Muscle layer of colon (tissue), 2 donors: Measurements from ENCODE around the gene WDFY1.

Source experiments
- H3K27ac ChIP-seq: one replicate; pipeline ENCODE4 v1.7.0; 2013; ENCODE audit warnings: low read depth, mild to moderate bottlenecking, low read length, moderate library complexity
- H3K27me3 ChIP-seq, 2 donors: one replicate each; pipeline ENCODE4 v1.7.0; 2013; ENCODE audit warnings: low read length in 2 of 2, mild to moderate bottlenecking in 2 of 2; ENCODE audit not compliant: insufficient read depth in 2 of 2, control insufficient read depth in 1 of 2
- H3K36me3 ChIP-seq: one replicate; pipeline ENCODE4 v1.7.0; 2013; ENCODE audit warnings: mild to moderate bottlenecking, low read length; ENCODE audit not compliant: insufficient read depth
- H3K4me1 ChIP-seq: one replicate; pipeline ENCODE4 v1.7.0; 2013; ENCODE audit warnings: mild to moderate bottlenecking, low read length; ENCODE audit not compliant: insufficient read depth
- H3K4me3 ChIP-seq, 2 donors: one replicate each; pipeline ENCODE4 v1.7.0; 2013; ENCODE audit warnings: low read length in 2 of 2, low read depth in 1 of 2, mild to moderate bottlenecking in 1 of 2, moderate library complexity in 1 of 2
- H3K9ac ChIP-seq: one replicate; pipeline ENCODE4 v1.7.0; 2013; ENCODE audit warnings: low read length
- H3K9me3 ChIP-seq: one replicate; pipeline ENCODE4 v1.7.0; 2013; ENCODE audit warnings: mild to moderate bottlenecking, low read length
- donor health status: abdominal sarcoma.
- donor health status: Adenocarcinoma of cecum.

WDFY1 gene

GRCh38 chr2:223841436-223842190 lies 103.5 kb downstream of the WDFY1 start:
- Histone ChIP-seq H3K27me3 (no peaks in the 10 kb centered on the region), H3K27ac (no peak overlapping the region), H3K4me3 (no peak overlapping the region), H3K36me3 (no peaks in the 10 kb centered on the region), H3K9ac (no peak overlapping the region), H3K9me3 (no peaks in the 10 kb centered on the region), H3K4me1 (peaks cover 4% of the 10 kb centered on the region)

- Histone ChIP-seq H3K9me3 (no peaks in the 10 kb centered on the region), H3K36me3 (no peaks in the 10 kb centered on the region), H3K4me3 (peak within 1 kb of the TSS; percentile 59 to 74), H3K9ac (no peak within 1 kb of the TSS), H3K27ac (peak within 1 kb of the TSS; percentile 44), H3K27me3 (no peaks in the 10 kb centered on the region), H3K4me1 (peaks cover 7% of the 10 kb centered on the region)
Measured at GRCh38 chr2:223837287-223838061, 107.7 kb downstream of the WDFY1 start, which contains the start of gene AP1S3. TSS of gene AP1S3 (minus strand) at chr2:223837582. CDS start at chr2:223837450, 132 bp downstream.

- peaks cover 7% of the 10 kb centered on the region for H3K4me1 ChIP-seq
- no peaks in the 10 kb centered on the region for H3K27me3 ChIP-seq
- no peaks in the 10 kb centered on the region for H3K36me3 ChIP-seq
- H3K4me3 ChIP-seq, result no peak overlapping the region
- no peak overlapping the region for H3K27ac ChIP-seq
- H3K9ac ChIP-seq, result no peak overlapping the region
- no peaks in the 10 kb centered on the region for H3K9me3 ChIP-seq
Measured at GRCh38 chr2:223835701-223836532, 109.2 kb downstream of the WDFY1 start.

GRCh38 chr2:223834431-223834830 lies 110.7 kb downstream of the WDFY1 start:
- H3K4me1 ChIP-seq, result peaks cover 7% of the 10 kb centered on the region
- no peak overlapping the region for H3K27ac ChIP-seq
- H3K36me3 ChIP-seq, result no peaks in the 10 kb centered on the region
- H3K27me3 ChIP-seq, result no peaks in the 10 kb centered on the region
- H3K9ac ChIP-seq, result no peak overlapping the region
- no peaks in the 10 kb centered on the region for H3K9me3 ChIP-seq
- H3K4me3 ChIP-seq, result no peak overlapping the region

GRCh38 chr2:223832241-223832903 lies 112.8 kb downstream of the WDFY1 start:
- no peak overlapping the region for H3K4me3 ChIP-seq
- no peak overlapping the region for H3K9ac ChIP-seq
- H3K4me1 ChIP-seq, result peaks cover 7% of the 10 kb centered on the region
- H3K27ac ChIP-seq, result no peak overlapping the region
- H3K36me3 ChIP-seq, result no peaks in the 10 kb centered on the region
- no peaks in the 10 kb centered on the region for H3K9me3 ChIP-seq
- H3K27me3 ChIP-seq, result no peaks in the 10 kb centered on the region

GRCh38 chr2:223829128-223829527 lies 116.0 kb downstream of the WDFY1 start:
- no peaks in the 10 kb centered on the region for H3K4me1 ChIP-seq
- H3K36me3 ChIP-seq, result no peaks in the 10 kb centered on the region
- no peaks in the 10 kb centered on the region for H3K27me3 ChIP-seq
- no peaks in the 10 kb centered on the region for H3K9me3 ChIP-seq
- H3K9ac ChIP-seq, result no peak overlapping the region
- no peak overlapping the region for H3K4me3 ChIP-seq
- H3K27ac ChIP-seq, result no peak overlapping the region

GRCh38 chr2:223828314-223828713 lies 116.8 kb downstream of the WDFY1 start:
- Histone ChIP-seq H3K9ac (no peak overlapping the region), H3K4me3 (no peak overlapping the region), H3K36me3 (no peaks in the 10 kb centered on the region), H3K4me1 (no peaks in the 10 kb centered on the region), H3K9me3 (no peaks in the 10 kb centered on the region), H3K27me3 (no peaks in the 10 kb centered on the region), H3K27ac (no peak overlapping the region)

GRCh38 chr2:223826995-223827394 lies 118.1 kb downstream of the WDFY1 start:
- Histone ChIP-seq H3K9ac (no peak overlapping the region), H3K27me3 (no peaks in the 10 kb centered on the region), H3K9me3 (no peaks in the 10 kb centered on the region), H3K27ac (no peak overlapping the region), H3K4me1 (no peaks in the 10 kb centered on the region), H3K4me3 (no peak overlapping the region), H3K36me3 (no peaks in the 10 kb centered on the region)
